ENCODE results near the gene TUBGCP2. TPM values are rescaled to one million over a fixed set of nuclear protein-coding genes. Genes with fewer than 3 reads are reported as not detected.
"Not testable (repeated sequence)": the region's sequence is repeated elsewhere in the genome, so short reads cannot be mapped to it uniquely, and the experiment has no call there.

The TUBGCP2 gene
- total RNA-seq, 1 experiment from 2014 or later = 35.9 TPM

DNA sequence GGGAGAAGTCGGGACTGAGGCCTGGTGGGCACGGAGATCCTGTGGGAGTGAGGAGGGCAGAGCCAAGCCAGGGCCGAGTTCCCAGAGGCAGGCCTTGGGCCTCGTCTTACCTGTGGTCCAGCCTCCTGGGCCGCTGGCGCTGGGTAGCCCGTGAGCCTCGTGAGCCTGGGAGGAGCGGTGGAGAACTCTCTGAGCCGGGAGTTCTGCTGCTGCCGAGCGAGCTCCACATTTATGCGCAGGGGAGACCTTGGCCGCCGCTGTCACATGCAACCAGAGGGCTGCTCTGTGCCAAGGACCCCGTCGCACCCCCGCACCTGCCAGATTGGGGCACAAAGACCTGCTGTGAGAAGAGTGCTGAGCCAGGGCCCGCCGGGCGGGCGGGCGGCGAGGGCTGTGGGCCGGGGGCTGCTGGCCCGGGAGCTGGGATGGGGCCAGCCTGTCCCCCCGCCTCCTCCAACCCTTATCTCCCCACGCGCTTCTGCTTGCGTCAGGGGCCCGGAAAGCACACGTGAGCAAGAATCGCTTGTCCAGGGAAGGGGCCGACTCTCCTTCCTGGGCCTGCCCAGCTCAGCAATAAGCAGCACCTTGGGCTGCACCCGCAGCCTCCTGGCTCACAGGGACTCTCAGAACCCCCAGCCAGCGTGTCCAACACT is 60.9 kb downstream of the TUBGCP2 start:
- no peak for DNase-seq (ENCODE audit: low spot score)

GRCh38 chr10:133246236-133246626 is 62.4 kb downstream of the TUBGCP2 start:
- DNase-seq (ENCODE audit: low spot score) = no peak

DNA sequence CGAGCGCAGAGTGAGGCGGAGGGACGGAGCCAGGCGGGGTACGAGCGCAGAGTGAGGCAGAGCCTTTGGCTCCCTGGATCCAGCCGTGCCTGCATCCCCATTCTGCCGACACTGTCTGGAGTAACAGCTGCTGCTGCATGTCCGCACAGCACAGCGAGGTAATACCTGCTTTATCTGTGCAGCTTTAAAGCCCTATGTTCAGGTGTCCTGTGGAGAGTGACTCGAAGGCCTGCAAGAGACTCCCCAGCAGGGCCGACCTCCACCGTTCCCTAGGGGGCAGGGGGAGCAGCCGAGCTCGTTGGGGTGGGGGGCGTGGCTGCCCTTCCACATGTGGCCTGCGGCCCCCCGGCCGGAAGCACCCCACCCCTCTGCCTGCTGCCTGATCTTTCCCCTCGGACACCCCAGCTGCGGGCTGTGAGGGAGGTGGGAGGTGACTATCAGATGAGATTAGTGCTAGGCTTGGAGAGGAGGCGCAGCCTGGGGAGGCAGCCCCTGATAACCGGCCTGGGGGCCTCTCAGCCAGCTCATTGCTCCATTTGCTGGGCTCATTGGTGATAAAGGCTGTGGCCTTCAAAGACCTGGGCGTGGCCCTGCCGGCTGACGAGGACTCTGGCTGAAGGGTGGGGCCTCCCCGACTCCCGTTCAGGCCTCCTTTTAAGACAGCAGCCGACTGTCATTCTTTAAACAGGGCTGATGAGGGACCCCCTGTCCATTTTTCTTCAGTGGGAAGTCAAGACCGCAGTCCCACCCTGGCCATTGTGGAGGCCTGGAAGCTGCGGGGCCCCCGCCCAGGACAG is 63.0 kb downstream of the TUBGCP2 start:
- DNase-seq (ENCODE audit: low spot score) = peak; percentile 32

DNA sequence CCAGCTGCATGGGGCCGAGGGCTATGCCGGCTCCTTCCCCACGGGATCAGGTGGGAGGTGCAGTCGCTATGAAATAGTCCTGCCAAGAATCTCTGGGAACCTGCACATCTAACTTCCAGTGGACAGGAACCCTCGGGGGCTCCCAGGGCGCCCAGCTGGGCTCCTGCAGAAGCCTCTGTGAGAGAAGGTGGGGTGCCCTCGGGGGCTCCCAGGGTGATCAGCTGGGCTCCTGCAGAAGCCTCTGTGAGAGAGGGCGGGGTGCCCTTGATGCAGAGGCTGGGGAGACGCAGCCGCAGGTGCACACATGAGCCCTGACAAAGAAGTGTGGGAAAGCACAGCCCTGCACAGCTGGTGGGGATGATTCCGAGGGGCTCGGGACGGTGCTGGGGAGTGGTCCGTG is 65.1 kb downstream of the TUBGCP2 start:
- DNase-seq (ENCODE audit: low spot score) = no peak

GRCh38 chr10:133242611-133243356 is 65.9 kb downstream of the TUBGCP2 start:
- peak; percentile 38 for DNase-seq (ENCODE audit: low spot score)

DNA sequence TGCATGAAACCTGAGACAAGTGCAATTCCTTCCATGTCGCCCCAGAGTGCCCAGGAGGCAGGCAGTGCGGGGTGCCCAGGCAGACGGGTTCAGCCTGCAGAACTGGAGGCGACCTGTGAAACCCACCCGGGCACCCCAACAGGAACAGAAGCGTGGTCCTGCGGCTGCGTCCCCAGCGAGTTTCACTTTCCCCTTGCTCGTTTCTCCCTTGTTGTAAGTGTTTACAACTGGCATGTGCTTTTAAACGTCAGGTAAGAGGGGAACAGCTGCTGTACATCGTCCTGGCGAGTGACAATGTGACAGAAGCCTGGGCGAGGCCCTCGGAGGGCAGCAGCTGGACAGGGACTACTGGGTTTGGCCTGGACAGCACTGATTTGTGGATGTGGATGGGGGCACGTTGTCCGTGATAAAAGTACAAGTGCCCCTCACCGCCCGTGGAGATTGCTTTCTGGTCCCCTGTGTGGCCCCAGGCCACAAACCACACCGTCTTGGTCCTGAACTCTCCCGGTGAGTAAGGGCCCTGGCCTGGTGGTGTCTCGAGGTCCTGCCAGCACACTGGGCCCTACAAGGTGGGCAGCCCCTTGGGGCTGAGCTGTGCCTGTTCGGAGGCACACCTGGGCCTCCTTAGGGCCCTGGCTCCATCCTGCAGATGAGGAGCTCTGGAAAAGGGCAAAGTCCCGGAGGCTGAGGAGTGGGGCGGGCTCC is 67.0 kb downstream of the TUBGCP2 start:
- no peak for DNase-seq (ENCODE audit: low spot score)

DNA sequence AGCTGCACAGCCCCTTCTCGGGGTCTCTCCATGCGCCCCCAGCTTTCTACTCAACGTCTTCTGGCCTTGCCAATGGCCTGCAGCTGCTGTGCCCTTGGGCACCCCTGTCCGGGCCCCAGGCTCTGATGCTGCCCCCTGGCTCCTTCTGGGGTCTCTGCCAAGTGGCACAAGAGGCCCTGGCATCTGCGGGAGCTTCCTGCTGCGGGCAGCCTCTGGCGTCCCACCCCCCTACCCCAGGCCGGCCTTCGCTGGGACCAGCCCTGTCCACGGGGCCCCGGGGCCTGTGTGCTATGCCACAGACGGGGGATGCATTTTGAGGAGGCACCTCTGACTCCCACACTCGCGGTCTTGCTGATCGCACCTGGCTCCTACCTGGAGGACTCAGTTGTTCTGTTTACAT is 68.7 kb downstream of the TUBGCP2 start:
- DNase-seq (ENCODE audit: low spot score) = no peak

- no peak for DNase-seq (ENCODE audit: low spot score)
Observed at GRCh38 chr10:133238466-133238804, 70.2 kb downstream of the TUBGCP2 start.

DNA sequence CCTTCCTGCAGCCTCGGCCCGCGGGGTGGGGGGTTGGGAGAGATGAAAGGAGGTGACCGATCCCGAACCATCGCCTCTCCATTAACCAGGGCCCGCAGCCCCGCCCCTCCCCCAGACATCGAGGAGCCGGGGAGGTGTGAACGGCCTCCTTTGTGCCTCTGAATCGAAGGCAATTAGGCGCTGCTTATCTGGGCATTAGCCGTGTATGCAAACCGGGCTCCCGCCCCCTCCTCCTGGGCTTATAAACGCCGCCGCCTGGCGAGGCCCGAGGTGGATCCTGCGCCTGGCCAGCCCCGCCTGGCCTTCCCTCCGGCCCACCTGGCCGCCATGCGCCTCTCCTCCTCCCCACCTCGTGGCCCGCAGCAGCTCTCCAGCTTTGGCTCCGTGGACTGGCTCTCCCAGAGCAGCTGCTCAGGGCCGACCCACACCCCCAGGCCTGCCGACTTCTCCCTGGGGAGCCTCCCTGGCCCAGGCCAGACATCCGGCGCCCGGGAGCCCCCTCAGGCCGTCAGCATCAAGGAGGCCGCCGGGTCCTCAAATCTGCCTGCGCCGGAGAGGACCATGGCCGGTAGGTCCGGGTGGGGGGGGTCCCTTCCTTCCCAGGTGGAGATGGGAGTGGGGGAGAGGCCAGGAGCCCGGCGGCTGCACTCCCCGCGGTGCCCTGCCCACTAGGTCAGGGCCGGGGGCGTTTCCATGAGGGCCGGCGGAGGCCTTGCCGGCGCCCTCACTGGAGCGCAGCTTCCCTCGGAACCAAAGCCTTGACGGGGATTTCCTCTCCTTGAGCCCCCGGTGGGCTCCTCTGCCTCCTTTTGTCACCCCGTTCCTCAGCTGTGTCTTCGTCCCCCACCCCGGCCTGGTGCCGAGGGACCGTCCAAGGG is 70.8 kb downstream of the TUBGCP2 start, which contains the start of gene VENTX:
Gene VENTX, plus strand, starts transcription at position 268 of the 878 bp plus-strand sequence. Its CDS starts 60 bp downstream, at position 328.
- DNase-seq (ENCODE audit: low spot score) = no peak

DNA sequence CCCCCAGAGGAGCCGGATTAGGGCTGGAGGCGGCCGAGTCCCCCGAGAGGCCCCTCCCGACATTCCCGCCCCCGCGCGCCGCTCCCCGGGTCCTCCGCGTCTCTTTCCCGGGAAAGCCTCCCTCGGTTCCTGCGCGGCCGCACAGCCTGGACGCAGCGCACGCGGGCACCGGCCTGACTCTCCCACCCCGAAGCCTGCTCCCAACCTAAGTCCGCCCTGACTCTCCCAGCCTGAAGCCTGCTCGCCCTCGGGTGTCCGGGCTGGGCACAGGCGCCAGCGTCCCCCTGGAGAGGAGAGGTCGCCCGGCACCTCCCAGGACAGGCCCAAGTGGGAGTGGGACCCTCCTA is 71.5 kb downstream of the TUBGCP2 start:
- DNase-seq (ENCODE audit: low spot score) = no peak

DNA sequence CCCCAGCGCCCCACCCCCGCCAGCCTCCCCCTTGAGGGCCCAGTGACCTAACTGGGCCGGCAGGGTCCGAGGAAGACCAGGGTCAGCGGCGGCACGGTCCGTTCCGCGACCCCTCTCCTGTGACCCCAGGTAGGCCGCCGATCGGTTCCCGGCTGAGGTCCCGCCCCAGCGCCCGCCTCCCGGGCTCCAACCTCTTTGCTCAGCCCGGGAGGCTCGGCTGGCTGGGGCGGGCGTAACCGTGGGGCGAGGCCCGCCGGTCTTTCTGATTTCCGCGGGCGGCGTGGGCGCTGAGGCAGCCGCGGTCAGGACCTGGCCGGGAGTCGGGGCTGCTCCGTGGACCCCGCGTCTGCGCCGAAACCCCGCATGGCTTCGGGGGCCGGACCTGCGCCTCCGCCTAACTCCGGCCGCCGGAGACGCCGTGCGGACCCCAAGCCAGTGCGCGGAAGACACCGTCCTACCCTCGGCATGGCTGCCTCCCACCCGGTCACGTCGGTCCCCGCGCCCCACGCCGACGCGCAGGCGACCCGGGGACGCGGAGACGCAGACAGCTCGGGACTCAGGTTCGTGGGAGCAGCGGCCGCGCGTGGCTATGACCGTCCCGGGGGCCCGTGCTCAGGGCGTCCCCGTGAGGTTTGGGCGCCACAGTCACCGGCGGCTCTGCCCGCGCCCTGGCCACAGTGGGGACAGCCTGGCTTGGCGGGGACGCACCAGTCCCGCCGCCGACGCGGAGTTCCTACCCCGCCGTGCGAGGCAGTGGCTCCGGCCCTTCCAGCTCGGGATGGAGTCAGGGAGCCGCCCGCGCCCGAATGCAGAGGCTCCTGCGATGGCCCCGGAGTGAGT is 72.1 kb downstream of the TUBGCP2 start:
- no peak for DNase-seq (ENCODE audit: low spot score)

DNA sequence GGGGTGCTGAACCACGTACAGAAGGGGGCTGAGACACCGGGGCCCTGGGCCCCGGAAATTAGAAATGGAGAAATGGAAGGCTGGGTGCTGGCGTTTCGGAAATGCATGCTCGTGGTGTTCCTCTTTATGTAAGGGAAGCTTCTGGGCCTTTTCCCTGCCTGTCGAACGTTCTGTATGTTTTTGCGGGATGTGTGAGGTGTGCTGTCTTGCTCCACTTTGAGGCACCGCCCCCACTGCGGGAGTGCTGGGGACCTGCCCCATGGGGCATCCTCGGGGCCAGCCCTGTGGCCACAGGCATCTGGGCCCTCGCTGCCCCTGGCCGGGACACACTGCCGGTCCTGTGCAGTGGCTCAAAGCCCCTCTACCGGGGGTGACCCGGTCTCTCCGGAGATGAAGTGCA is 72.7 kb downstream of the TUBGCP2 start:
- no peak for DNase-seq (ENCODE audit: low spot score)

GRCh38 chr10:133235265-133235855 is 73.3 kb downstream of the TUBGCP2 start:
- DNase-seq (ENCODE audit: low spot score) = no peak

- DNase-seq (ENCODE audit: low spot score) = not testable (repeated sequence)
Observed at GRCh38 chr10:133234796-133235195, 73.9 kb downstream of the TUBGCP2 start.

DNA sequence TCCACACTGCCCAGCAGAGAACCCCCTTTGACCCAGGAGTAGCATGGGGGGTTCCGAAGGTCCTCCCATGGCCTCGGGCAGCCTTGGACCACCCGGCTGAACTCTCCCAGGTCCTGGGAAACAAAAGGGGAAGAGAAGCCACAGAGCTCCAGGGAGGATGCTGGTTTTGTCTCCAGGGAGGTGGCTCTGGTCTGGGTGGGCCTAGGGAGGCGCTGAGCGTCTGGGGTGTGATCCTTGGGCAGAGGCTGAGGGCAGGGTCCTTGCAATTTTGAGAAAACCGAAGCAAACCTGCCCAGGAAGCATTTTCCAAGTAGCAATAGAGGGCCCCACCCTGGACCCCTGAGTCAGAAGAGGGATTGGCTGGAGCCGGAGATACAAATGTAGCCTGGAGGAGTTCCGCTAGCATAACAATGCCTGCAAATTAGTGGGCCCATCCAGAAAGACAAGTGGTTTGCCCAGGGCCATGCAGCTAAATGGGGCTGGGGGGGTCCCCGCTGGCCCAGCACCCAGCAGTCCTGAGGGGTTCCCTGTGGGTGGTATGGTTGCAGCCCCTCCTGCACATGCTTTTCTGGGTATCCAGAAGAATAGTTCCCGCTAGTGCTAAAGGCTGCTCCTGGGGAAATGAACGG is 76.6 kb downstream of the TUBGCP2 start:
- no peak for DNase-seq (ENCODE audit: low spot score)

GRCh38 chr10:133231244-133231945 is 77.3 kb downstream of the TUBGCP2 start:
- DNase-seq (ENCODE audit: low spot score) = no peak

GRCh38 chr10:133230387-133231195 is 78.1 kb downstream of the TUBGCP2 start:
- no peak for DNase-seq (ENCODE audit: low spot score)

GRCh38 chr10:133230044-133230361 is 78.7 kb downstream of the TUBGCP2 start, which contains the start of gene UTF1:
Gene UTF1 (plus strand): TSS chr10:133230217. CDS start chr10:133230289, 72 bp downstream.
- DNase-seq (ENCODE audit: low spot score) = no peak

Measured in A172 (cell line).